ENCODE measurements around the gene ABI3.
"Not testable (repeated sequence)": the region's sequence is repeated elsewhere in the genome, so short reads cannot be mapped to it uniquely, and the experiment has no call there.

ABI3 gene

GRCh38 chr17:49252148-49252695 lies 41.7 kb downstream of the ABI3 start:
- no peak for DNase-seq (ENCODE audit: low read depth)

GRCh38 chr17:49254066-49254465 lies 43.6 kb downstream of the ABI3 start:
- no peak for DNase-seq (ENCODE audit: low read depth)

DNA sequence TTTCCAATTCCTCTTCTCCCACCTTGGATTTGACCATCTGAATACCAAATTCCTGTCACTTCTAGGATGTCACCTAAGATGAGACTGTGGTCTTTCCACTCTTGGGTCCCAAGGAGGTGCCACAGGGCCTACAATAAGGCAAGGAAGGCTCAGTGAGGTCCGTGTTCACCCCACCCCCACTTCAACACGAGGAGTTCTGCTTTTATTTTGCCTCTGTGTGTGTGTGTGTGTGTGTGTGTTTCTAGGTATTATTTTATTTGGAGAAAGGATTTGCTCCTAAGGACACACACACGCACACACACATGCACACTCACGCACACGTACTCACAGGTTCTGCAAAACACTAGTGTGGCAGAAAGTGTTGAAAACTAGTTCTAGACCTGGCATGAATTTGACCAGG lies 44.6 kb downstream of the ABI3 start:
- DNase-seq (ENCODE audit: low read depth): no peak

DNA sequence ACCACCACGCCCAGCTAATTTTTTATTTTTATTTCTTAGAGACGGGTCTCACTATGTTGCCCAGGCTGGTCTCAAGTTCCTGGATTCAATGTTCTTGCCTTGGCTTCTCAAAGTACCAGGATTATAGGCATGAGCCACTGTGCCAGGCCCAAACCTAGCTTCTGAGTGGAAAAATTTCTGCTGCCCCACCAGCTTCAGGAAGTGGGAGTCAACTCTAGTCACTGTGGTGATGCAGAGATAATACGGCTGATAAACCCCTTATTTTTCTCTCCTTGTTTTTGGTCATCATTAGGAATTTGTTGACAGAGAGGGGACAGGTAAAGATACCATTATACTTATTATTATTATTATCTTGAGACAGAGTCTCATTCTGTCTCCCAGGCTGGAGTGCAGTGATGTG lies 47.9 kb downstream of the ABI3 start:
- DNase-seq (ENCODE audit: low read depth): no peak

DNA sequence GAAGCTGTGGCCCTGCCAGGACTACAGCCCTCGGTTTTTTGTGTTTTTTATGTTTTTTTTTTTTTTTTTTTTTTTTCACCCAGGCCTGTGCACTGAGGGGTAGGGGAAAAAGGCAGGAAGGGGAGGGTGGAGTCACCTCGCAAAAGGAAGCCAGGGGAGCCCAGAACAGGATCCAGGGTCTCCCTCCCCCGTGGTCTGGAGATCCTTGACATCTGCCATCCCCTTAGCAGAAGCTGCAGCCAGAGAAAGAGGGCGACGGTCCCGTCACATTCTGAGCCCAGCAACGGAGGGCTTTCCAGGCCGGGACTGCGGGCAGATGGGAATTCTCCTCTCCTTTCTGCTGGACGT lies 49.1 kb downstream of the ABI3 start:
- no peak for DNase-seq (ENCODE audit: low read depth)

DNA sequence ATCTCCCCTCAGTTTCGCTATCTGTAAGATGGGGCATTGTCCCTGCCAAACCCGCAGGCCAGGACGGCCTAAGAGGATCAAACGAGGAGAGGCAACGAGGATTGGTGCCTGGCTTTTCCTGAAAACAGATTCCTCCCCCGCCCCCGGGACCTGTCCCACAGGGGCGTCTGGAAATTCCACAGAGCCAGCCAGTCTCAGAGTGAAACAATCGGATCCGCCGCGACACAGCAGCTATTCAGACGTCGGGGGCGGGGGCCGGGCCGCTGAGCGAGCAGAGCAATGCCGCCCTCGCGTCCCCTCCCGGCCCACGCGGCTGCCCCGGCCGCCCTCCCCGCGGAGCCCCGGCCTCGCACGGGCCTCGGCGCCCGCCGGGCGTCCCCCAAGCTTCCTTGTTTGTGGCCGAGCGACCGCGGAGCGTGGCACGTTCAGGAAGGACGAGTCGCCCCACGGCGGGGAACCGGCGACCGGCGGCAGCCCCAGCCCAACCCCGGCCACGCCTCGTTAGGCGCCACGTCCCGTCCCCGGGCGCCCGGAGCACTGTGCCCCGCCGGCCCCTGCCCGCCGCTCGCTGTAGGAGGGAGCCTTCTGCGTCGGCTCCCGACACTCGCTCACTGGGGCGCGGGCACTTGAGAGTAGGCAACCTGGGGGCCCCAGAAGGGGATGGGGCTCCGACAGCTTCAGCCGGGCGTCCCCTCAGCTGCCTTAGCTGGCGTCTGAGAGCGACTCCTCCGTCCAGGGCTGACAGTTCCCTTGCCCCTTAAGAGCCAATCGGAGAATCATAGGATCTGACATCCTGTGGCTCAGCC lies 49.7 kb downstream of the ABI3 start:
- DNase-seq (ENCODE audit: low read depth): peak; percentile 12

DNA sequence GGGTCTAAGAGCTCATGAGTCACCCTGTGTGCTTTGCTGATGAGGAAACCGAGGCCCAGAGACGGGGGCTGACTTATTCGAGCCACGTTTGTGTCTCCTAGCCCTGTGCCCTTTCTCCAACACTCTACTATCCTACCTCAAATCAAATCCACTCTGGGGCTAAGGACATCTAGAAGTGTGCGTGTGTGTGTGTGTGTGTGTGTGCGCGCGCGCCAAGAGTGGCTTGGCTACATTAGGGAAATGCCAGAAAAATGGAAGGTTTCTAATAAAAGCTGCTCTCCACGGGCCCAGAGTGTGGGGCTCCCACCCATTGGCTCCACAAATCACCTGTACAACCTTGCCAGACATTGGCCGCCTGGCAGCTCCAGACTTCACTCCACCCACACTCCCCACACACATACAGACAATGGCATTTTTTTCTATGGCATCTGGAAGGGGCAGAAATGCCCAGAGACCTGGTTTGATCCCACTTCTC lies 50.3 kb downstream of the ABI3 start:
- DNase-seq (ENCODE audit: low read depth): no peak

- not testable (repeated sequence) for DNase-seq (ENCODE audit: low read depth)
Observed at GRCh38 chr17:49261540-49261939, 51.0 kb downstream of the ABI3 start.

DNA sequence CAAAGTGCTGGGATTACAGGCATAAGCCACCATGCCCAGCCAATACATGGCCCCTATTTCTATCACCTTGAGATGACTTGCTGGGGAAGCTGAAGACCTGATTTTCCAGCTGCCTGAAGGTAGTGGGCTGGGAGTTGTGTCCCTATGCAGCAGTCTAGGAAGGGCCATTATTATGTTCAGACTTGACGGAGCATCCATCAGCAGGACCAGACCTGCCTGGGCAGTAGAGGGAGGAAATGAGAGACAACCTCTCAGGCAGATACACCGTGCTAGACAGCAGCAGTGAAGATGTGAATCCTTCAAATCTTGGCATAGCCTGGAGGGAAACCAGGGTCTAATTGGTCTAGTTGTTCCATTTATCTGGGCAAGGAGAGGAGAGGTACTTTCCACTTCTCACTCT lies 55.7 kb downstream of the ABI3 start:
- no peak for DNase-seq (ENCODE audit: low read depth)

- no peak for DNase-seq (ENCODE audit: low read depth)
Observed at GRCh38 chr17:49267912-49268311, 57.4 kb downstream of the ABI3 start.

GRCh38 chr17:49269356-49269755 lies 58.8 kb downstream of the ABI3 start:
- DNase-seq (ENCODE audit: low read depth): no peak
